ENCODE results near the gene CD9.

Gene CD9

DNA sequence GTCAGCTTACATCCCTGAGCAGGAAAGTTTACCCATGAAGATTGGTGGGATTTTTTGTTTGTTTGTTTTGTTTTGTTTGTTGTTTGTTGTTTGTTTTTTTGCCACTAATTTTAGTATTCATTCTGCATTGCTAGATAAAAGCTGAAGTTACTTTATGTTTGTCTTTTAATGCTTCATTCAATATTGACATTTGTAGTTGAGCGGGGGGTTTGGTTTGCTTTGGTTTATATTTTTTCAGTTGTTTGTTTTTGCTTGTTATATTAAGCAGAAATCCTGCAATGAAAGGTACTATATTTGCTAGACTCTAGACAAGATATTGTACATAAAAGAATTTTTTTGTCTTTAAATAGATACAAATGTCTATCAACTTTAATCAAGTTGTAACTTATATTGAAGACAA is 37.6 kb downstream of the CD9 start:
- no peak overlapping the region for H3K4me3 ChIP-seq (ENCODE audit: low read depth, low read length)
- in situ Hi-C loops (cut with HindIII; ENCODE audit: low sequenced_read_pairs) = no loop called here
- TF ChIP-seq, protein P1, sequence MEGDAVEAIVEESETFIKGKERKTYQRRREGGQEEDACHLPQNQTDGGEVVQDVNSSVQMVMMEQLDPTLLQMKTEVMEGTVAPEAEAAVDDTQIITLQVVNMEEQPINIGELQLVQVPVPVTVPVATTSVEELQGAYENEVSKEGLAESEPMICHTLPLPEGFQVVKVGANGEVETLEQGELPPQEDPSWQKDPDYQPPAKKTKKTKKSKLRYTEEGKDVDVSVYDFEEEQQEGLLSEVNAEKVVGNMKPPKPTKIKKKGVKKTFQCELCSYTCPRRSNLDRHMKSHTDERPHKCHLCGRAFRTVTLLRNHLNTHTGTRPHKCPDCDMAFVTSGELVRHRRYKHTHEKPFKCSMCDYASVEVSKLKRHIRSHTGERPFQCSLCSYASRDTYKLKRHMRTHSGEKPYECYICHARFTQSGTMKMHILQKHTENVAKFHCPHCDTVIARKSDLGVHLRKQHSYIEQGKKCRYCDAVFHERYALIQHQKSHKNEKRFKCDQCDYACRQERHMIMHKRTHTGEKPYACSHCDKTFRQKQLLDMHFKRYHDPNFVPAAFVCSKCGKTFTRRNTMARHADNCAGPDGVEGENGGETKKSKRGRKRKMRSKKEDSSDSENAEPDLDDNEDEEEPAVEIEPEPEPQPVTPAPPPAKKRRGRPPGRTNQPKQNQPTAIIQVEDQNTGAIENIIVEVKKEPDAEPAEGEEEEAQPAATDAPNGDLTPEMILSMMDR (IDR thresholded peaks at IDR 0.05; ENCODE audit: low read depth, low read length) = no peak
- DNase-seq (ENCODE audit: low read depth, low spot score) = no peak

DNA sequence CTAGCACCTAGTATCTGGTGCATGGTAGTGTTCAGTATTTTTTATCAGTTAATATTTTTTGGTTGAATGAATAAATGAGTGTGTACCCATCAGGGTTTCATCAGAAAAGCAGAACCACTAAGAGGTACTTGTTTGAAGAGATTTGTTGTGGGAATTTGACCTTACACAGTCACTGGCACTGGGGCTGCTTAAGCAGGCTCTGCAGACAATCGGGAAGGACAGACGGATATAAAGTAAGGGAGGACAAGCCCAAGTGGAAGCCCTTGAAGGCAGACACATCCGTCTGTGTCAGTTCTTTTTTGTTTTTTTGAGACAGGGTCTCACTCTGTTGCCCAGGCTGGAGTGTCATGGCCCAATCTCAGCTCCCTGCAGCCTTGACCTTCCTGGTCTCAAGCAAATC is 38.7 kb downstream of the CD9 start:
- no peak overlapping the region for H3K4me3 ChIP-seq (ENCODE audit: low read depth, low read length)
- in situ Hi-C loops (cut with HindIII; ENCODE audit: low sequenced_read_pairs) = no loop called here
- no peak for DNase-seq (ENCODE audit: low read depth, low spot score)
- TF ChIP-seq, protein P1 (IDR thresholded peaks at IDR 0.05; ENCODE audit: low read depth, low read length) = no peak

DNA sequence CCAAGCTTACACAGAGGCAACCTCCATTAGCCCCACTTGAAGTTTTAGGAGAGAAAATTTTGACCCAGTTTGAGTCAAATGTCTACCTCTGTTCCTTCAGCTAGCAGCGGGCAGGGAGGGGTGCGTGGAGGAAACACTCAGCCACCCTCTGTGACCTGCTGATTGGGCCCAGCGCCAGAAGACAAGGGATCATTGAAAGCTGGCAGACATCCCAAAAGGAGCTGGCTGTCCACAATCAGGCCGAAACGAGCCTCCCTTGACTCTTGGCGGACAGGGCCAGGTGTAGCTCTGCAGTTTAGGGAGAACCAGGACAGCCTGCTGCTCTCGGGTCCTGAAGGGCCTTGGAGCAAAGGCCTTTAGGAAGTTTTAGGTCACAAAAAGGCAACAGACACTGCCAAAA is 41.3 kb downstream of the CD9 start:
- DNase-seq (ENCODE audit: low read depth, low spot score) = no peak

DNA sequence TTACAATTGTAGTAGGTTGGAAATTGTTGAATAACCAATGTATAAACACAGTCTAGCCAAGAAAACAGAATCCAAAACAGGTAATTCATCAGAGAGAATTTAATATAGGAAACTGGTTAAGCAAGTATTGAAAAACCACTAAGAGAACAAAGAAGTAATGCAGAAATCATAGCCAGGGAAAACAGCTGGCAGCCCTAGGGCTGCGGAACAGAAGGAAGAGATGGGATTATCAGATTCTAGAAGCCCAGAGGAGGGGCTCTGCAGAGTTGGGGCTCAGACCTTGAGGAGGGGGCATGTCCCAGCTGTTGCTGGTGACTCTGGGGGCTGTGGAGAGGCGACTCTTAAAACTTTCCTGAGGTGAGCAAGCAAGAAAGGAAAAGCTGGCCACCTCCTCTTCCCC is 49.4 kb downstream of the CD9 start:
- DNase-seq (ENCODE audit: low read depth, low spot score) = no peak
- H3K4me3 ChIP-seq (ENCODE audit: low read depth, low read length) = no peak overlapping the region
- TF ChIP-seq, protein P1 (IDR thresholded peaks at IDR 0.05; ENCODE audit: low read depth, low read length) = no peak
- in situ Hi-C loops (cut with HindIII; ENCODE audit: low sequenced_read_pairs) = no loop called here

More for the DNA sequence above, 41.3 kb downstream of the CD9 start:
- no peak overlapping the region for H3K4me3 ChIP-seq (ENCODE audit: low read depth, low read length)
- TF ChIP-seq, protein P1 (IDR thresholded peaks at IDR 0.05; ENCODE audit: low read depth, low read length) = no peak
- in situ Hi-C loops (cut with HindIII; ENCODE audit: low sequenced_read_pairs) = no loop called here

- TF ChIP-seq, protein P1 (IDR thresholded peaks at IDR 0.05; ENCODE audit: low read depth, low read length) = no peak
- DNase-seq (ENCODE audit: low read depth, low spot score) = no peak
- no peak overlapping the region for H3K4me3 ChIP-seq (ENCODE audit: low read depth, low read length)
- in situ Hi-C loops (cut with HindIII; ENCODE audit: low sequenced_read_pairs) = no loop called here
These were observed 50.1 kb downstream of the CD9 start for GRCh38 chr12:6250343-6250742.

- DNase-seq (ENCODE audit: low read depth, low spot score) = no peak
- in situ Hi-C loops (cut with HindIII; ENCODE audit: low sequenced_read_pairs) = no loop called here
- no peak overlapping the region for H3K4me3 ChIP-seq (ENCODE audit: low read depth, low read length)
- TF ChIP-seq, protein P1 (IDR thresholded peaks at IDR 0.05; ENCODE audit: low read depth, low read length) = no peak
These were observed 53.1 kb downstream of the CD9 start for GRCh38 chr12:6253278-6253677.

- DNase-seq (ENCODE audit: low read depth, low spot score) = no peak
- TF ChIP-seq, protein P1 (IDR thresholded peaks at IDR 0.05; ENCODE audit: low read depth, low read length) = no peak
- in situ Hi-C loops (cut with HindIII; ENCODE audit: low sequenced_read_pairs) = no loop called here
- no peak overlapping the region for H3K4me3 ChIP-seq (ENCODE audit: low read depth, low read length)
These were observed 54.3 kb downstream of the CD9 start for GRCh38 chr12:6254491-6254890.

Data from astrocyte of the spinal cord (primary cell).